SHP77 treated with DMSO at 0.1 percent for 48 hours (cell line): ENCODE measurements around the gene PRKAG2.

Experiments used
- DNase-seq: peaks from one replicate; lab custom pipeline; 2025; lab: John Stamatoyannopoulos, UW

Gene PRKAG2

DNA sequence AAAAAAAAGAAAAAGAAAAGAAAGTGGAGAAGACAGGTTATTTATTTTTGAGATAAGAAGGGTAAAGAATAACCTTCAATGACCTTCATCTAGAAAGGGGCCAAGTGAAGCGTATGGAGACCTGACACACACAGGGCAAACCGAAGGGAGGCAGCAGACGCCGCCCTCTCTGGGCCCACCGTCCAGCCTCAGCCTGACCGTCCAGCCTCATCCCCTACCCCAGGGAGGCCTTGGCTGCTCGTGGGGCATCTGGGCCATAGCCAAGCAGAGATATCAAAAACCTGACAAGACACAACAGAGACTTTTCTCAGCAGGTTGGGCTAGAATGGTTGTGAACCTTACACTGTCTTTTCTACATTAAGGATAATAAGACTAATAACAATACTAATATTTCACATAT, 10.9 kb downstream of the PRKAG2 start:
- DNase-seq: no peak

DNA sequence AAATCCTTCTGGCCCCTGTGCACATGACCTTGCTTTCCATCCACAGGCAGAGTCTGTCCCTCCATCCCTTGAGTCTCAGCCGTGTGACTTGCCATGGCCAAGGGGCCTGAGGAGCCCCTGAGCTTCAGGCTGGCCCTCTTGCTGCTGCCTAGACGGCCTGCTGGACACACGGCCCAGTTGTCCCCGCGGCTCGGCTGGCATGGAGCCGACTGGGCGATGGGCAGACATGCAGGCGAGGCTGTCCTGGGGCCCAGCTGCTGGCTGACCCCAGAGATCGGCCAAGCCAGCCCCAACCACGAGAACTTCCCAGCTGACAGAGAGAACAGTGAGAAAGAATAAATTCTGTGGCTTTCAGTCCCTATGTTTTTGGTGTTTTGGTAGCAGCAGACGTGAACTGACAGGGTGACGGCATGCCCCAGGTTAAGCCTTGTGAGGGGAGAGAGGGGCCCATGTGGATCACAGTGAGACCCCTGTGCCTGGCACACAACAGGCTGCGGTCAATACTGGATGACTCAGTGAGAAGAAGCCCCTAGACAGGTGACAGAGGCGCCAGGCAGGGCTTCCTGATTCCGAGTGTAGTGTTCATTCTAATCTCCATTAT, 11.7 kb downstream of the PRKAG2 start:
- DNase-seq: no peak

DNA sequence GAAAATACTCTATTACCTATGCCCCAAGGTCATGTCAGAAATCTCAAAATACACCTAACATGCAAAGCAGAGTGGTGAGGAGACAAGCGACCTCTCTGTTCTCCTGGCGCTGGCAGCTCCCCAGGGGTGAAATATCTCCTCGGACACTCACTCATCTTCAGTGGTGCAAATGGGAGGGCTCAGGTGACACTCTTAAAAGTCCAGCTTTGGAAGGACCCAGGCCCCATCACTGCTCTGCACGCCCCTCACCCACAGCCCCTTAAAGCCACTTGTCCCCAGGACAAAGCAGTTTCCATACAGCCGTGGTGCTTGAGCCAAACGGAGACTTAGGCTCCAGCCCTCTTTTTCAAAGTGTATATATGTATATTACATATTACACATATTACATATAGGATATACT, 12.4 kb downstream of the PRKAG2 start:
- no peak for DNase-seq

DNA sequence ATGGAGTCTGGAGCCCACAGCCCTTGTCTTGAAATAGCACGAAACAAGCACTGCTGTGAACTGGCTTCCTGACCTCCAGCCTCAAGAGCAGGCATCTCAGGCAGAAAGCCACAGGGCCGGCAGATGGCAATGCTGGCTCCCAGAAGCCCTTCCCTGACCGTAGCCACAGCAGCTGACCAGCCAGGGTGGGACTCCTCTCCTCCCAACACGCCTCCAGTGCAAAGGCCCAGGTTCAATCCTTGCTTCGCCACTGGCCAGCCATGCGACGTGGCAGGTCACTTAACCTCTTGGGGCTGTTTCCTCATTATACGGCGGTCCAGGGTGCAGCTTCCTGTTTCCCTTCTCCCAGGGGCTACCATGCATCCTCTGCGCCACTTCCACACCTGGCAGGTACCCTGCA, 12.8 kb downstream of the PRKAG2 start:
- no peak for DNase-seq

DNA sequence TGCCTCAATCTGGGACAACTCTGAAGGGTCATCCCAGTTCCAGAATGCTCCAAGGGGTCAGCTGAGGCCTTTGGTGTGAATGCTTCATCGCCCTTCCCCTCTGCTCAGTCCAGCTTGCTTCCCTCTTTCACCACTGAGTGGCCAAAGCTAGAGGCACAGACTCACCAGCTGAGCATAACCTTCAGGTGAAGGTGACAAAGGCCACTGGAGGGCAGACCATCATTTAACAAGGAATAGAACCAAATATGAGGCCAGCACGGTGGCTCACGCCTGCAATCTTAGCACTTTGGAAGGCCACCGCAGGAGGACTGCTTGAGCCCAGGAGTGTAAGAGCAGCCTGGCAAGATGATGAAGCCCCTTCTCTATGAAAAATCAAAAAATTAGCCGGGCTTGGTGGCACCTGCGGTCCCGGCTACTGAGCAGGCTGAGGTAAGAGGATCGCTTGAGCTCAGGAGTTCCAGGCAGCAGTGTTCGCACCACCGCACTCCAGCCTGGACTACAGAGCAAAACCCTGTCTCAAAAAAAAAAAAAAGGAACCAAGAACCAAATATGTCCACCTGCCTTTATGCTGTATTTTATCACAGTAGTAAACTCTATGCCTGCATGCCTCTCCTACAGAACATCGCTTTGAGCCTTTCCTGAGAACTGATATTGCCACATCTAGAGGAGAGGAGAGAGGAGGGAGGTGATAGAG, 13.4 kb downstream of the PRKAG2 start:
- DNase-seq: no peak

DNA sequence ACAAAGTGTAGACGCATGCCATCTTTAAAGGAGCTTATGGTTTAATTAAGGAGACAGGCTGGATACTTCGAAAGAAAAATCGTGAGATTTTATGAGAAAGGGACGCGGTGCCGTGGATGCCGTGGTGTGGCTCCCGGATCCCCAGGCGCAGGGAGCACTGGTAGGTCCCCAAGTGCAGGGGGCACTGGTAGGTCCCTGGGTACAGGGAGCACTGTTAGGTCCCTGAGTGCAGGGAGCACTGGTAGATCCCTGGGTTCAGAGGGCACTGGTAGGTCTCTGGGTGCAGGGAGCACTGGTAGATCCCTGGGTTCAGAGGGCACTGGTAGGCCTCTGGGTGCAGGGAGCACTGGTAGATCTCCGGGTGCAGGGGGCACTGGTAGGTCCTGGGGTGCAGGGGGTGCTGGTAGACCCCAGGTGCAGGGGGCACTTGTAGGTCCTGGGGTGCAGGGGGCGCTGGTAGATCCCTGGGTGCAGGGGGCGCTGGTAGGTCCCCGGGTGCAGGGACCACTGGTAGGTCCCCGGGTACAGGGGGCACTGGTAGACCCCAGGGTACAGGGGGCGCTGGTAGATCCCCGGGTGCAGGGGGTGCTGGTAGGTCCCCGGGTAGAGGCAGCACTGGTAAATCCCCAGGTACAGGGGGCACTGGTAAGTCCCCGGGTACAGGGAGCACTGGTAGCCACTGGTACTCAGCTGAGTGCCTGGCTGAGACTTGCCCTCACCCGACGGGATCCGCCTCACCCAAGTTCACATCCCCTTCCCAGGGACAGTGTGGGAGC, 14.1 kb downstream of the PRKAG2 start:
- no peak for DNase-seq

DNA sequence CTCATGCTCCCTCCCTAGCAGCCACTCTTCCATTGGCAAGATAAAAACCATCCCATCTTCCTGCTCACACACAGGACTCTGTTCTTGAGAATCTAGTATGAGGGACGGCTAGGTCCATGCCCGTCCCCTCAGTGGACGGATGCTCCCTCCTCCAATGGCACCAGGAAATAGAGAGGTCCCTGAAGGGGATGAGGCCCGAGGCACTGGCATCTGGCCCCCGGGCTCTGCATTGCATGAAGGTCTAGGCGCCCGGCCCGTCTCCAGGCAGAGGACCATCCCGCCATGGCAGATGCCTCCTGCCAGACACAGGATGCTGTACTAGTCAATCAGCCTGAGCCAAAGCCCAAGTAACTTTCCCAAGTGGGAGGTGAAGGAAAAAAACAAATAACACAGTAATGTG, 15.0 kb downstream of the PRKAG2 start:
- DNase-seq: no peak

DNA sequence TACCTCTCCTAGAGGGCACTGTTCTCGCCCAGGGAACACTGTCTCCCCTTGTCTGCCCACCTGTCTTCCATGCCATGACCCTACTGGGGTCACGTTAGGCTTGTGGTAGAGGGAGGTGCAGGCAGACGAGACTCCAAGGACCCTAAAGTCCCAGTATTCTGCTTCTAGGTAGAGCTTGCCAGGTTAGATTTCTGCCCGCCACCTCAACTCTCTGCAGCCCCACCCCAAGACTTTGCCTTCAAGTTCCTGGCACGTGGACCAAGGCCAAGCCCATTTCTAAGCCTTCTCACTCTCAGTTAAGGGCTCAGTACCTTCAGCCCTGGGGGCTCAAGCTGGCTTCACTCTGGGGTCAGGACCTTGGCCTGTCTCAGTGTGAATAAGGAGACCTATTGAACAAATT, 16.1 kb downstream of the PRKAG2 start:
- no peak for DNase-seq

DNA sequence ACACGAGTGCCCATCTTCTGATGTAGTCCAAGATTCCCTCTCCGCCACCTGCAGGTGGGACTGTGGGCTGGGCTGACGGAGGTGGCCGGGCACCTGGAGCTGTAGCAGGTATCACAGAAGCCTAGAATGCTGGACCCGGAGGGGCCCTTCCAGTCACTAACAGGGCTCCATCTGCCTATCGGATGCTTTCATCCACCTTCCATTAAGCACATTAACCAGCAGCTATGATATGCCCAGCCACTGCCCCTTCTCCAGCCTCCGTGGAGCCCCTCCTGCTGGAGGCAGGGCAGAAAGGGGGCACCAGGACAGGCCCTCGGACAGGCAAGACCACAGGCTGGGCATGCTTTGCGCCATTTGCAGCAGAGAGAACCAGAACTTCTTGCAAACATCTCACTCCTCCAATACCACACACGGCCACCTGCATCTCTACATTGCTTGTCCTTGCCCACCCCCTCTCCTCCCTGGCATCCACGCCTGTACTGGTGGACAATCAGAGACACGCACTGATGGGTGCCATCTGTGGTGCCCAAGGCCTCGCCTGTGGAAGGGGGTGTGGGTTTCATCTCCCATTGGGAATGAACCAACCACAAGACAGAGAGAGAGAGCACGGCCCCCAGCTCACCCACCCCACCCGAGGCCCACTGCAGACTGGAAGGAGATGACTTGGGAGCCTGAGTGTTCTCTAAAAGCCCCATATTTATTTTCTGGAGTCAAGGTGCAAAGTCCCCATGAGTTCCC, 16.8 kb downstream of the PRKAG2 start:
- DNase-seq: no peak

DNA sequence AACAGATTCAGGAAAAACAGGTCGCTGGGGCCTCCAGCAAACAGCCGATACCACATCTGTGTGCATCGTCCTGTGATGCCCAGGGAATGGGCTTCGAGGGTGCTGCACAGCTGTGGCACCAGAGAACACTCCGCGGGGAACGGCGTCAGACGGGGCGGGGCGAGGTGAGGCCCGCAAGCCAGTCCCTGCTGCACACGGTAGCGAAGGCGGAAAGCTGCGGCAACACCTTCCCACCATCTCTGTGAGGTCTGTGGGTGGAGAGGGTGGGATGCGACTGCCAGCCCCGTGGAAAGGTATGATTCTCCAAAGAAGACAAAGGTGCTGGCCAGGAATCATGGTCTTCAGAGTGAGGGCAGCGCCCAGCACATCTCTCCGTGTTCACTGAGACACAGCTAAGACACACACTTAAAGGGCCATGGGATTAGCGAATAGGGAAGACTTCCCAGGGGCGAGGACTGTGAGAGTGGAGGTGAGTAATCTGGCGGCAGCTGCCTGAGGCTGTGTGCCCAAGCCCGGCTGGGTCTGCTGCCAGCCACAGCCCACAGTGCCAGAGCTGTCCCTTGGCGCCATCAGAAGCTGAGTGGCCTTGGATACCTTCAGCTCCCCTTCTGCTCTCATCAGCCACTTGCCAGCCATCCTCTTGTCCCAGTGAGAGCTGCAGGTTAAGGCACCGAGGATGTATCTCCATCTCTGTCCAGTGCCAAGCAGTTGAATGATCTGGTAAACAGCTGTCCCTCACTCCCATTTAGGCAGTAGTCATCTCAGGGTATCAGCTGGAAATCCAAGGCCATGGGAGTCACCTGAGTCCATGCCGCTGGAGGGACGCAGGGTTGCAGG, 17.6 kb downstream of the PRKAG2 start:
- no peak for DNase-seq

DNA sequence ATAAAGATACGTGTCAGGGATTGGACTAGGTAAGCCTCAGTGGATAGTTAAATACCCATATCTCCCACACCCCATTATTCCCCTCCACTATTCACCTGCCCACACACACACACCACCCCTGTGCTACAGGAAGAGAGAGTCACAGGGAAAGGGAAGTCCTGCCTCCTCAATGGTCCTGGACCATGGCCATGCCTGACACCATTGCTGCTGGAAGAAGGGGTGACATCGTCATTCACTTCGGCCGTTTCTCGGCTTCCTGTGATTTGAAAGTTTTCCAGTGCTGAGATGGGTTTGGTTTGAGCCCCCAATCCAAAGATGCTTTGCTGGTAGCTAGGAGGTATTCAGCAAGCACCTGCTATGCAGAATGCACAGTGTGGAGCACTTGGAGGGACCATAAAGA, 18.5 kb downstream of the PRKAG2 start:
- DNase-seq: no peak

DNA sequence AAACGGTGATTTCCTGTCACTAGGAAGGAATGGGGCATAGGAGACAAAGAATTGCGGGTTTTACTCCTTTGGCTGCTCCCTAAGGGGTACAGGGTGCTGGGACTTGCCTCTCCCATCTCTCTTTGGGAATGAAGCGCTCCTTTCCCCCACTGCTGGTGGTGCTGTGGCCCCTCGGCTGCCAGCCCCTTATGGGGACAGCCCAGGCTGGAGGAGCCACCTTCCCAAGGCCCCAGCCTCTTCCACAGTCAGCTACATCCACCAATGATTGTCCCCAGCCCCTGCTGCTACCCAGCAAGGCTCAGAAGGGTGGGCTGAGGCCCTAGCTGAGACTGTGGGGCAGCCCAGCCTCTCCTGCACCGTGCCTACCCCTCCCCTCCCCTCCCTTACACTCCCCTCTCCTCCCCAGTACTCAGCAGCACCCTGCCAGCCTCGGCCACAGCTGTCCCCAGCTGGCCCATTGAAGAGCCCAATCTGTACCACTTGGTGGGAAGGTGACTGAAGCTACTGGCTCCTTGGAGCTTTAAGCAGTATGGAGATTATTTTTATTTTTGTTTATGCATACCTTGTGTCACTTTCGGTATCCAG, 19.0 kb downstream of the PRKAG2 start:
- DNase-seq: no peak

DNA sequence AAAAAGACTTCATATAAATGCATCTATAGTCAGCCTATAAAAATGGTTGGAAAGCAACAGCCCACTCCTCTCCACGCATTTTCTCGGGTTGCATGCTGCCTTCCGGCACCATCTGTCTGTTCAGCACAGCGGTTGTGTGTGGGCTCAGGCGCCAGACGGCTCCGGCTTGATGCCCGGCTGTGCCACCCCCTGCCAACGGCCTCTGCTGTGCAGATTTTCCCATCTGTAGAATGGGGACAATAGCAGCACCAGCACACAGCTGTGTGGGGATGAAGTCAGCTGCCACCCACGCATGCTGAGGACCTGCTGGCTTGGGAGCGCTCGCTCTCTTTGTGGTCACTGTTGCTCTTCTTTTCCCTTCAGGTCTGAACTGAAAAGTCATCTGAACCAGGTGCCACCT, 19.5 kb downstream of the PRKAG2 start:
- no peak for DNase-seq

DNA sequence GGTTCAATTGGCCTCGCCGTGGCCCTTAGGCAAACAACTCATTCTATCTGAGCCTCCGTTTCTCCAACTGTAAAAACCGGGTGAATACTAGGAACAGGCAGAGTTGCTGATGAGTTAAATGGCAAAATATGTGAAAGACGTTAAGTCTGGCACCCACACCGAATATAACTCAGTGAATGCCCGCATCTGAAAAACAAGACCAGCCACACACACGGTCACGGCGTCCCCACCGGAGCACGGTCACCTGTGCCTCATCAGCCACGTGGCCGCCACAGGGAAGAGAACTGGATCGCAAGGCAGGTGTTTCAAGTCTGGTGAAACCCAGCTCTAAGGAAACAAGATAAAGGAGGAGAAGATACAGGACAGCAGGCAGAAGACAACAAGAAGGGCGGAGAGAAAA, 20.4 kb downstream of the PRKAG2 start:
- no peak for DNase-seq

DNA sequence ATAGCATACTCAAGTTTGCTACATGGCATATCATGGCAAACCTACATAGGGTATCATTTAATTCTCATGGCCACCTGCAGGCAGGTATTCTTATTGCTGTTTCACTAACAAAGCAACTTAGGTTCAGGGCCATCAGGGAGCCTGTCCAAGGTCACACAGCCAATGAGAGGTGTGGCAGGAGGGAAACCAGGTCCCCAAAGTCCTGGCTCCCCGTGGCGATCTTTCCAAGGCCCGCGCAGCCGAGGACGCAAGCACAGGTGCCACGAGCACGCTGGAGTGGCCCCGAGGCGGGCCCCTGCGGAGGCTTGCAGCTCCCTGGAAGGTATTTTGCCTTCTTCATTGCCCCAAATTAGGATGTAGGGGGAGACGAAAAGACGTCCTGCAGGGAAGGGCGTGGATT, 20.8 kb downstream of the PRKAG2 start:
- DNase-seq: no peak

DNA sequence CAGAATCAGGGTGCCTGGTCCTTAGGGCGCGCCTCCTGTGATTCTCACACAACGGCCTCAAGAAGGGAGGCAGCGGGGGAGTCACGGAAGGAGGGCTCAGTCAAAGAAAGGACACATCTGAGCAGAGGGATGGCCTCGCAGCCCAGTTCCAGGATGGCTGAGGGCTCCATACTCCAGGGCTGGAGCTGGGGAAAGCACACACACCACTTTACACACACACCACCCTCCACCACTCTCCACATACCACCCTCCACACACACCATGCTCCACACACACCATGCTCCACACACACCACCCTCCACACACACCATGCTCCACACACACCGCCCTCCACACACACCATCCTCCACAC, 22.2 kb downstream of the PRKAG2 start:
- no peak for DNase-seq

DNA sequence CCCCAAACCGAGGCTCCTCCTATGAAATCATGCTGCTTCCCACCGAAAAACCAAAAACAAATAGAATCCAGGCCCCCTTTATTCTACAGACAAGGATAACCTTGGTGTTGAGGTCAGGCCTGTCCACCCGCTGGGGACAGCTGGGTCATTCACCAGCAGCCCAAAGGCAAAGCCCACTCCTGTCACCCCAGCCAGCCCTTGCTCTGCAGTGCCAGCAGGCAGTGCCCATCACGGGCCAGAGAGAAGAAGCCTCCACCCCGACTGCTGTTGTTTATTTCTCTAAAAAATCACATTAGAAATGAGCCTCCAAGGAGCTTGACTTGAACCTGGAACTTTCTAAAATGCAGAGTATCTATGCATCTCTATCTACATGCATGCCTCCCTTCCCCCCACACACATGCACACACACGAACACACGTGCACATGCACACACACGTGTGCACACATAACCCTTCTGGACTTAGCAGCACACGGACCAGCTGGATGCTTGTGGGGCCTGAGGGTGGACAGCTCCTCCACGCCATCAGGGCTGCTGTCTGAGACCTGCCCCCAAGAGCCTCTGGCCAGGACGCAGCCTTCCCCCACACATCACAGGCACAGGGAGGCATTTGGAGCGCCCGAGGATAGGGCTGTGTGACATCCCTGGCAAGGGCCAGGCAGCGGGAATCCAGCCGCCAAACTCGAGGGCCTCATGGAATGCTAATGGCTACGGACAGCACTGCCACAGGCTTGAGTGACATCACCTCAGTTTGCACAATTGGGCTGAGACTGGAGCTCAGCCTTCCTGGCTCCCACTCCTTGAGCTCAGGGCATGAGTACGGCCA, 22.8 kb downstream of the PRKAG2 start:
- DNase-seq: no peak

DNA sequence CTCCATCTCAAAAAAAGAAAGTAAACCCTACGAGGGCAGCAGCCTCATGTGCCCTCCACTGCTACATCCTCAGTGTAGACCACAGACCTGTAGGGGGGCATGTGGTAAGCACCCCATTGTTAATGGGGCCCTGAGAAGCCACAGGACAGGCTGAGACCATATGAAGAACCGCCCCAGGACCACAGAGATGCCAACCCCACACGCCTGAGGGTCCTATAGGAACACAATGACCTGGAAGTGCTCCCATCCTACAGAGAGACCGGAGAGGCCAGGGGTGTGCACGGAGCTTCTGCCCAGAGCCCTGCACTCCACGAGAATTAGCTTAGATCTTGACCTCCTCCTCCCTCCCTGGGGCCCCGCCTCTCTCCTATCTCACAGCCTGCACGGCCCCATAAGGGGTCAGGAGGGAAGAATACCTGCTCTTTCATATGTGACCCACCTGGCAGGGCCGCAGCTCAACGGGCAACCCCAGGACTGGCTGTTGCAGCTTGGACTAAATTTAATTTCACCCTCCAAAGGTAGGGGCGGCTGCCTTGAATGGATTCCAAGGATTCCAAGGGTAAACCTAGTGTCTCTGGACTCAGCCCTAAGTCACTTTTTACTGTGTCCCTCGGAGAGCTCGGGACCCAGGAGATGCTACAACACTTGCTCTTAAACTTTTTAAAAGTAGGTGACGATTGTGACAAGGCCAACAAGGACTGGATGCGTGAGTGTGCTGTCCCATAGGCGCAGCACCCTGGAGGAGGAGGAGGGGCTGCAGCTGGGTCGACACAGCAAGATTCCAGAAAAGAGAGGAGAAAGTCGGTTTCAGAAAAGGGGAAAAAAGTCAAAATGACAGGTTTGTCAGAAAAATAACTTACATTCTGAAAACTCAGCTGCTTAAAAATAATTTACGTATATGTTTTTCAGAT, 24.2 kb downstream of the PRKAG2 start:
- no peak for DNase-seq

DNA sequence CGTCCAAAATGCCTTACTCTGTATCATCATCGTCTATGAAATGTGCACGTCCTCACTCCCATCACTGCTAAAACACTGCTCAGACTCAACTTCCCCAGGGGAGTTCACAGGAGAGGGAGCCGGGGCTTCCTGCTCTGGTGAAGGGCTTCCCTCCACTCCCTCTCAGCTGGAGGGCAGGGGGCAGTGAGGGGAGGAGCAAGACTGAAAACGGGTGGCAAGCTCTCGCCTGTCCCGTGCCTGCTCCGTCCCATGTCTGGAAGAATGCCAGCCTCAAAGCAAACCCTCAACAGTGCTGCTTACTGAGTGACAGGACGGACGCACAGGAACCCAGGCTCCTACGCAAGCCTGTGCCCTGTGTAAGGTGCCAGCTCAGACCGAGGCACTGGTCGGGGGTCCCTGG, 25.1 kb downstream of the PRKAG2 start:
- DNase-seq: no peak
